HG02588 (cell line): ENCODE data around the gene GGT6.
A peak's percentile ranks its signal among the peaks of the same experiment; 100 is the strongest.

Experiments
- ATAC-seq: cut with Tn5 transposase; IDR thresholded peaks from one replicate; pipeline ENCODE4 v1.9.1; 2021; ENCODE audit warnings: mild to moderate bottlenecking, moderate library complexity; ENCODE audit not compliant: unreplicated experiment

Gene GGT6

DNA sequence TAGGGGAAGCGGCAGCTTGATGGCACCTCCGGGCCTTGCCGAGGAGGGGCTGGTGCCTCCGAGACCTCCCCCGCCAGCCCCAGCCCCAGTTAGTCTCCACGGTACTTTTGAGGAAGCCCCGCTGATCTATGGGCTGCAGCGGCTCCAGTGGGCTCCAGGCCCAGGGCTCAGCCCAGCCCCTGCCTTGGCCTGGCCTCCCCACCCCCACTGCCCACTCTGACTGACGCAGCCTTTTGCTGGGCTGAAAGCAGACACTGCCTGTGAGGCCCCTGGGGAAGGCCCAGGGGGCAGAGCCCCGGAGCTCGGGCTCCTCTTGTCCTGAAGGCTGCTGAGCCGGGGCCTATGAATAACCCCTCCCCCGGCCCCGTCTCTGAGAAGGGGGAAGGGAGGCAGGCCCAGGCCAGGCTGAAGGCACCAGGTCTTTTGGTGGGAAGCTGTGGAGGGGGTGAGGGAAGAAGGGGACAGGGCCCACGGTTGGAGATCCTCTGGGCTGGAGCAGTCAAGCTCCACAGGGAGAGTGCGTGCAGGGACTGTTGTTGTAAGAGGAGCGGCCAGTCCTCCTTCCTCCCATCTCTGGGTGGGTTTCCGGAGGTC, 16.4 kb upstream of the GGT6 start:
- ATAC-seq, result no peak

DNA sequence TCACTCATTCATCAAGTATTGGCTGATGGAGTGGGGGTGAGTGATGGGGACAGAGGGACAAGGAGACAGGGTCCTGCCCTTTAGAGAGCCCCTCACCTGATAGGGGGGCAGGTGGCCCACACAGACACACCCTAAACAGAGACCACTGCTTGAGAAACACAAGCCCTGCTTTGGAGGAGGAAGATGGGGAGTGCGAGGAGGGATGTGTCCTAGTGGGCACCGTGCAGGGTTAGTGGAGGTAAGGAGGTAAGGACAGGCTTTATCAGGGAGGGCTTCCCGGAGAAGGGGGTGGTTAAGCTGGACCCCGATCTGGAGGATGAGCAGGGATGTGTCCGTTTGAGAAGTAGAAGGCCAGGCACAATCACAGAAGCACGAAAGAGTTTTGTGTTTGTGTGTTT, 15.8 kb upstream of the GGT6 start:
- ATAC-seq, result no peak

DNA sequence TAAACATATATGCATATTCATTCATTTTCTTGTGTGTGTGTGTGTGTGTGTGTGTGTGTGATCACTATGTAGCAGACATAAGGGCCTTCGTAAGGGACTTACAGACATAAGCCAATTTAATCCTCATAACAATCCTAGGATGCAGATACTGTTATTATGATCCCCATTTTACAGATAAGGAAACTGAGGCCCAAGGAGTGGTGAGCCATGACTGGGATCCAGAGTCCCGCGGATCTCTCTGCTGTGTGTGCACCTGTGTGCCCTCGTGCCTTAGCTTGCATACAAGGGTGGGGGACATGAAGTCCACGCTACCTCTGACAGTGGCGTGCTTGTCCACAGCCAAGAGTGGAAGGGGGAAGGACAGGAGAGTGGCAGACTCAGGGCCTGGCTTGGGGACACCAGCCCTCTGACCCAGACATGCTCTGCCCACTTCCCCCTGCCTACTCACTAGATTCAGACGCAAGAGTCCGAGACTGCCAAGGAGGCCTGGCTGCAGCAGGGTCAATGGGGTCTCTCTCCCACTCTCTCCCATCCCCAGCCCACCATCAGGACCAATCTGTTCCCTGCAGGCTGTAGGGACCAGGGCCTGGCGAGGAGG, 14.2 kb upstream of the GGT6 start:
- no peak for ATAC-seq

DNA sequence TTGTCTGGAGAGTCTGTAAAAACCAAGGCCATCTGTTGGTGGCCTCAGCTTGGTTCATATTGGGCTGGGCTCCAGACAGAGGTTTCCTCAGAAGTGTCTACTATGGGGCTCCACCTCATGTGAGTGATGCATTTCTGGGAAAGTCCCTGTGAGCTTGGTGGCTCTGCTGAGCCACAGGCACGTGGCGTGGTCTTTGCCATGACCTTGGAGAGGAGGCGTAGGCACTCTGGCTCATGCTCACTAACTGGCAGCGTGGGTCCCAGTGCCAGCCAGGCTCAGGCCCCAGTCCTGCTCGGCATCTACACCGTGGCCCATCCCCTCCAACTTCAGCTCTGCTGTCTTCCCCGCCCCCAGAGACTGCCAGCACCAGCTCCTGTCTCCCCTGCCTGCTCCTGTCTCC, 13.3 kb upstream of the GGT6 start:
- no peak for ATAC-seq

DNA sequence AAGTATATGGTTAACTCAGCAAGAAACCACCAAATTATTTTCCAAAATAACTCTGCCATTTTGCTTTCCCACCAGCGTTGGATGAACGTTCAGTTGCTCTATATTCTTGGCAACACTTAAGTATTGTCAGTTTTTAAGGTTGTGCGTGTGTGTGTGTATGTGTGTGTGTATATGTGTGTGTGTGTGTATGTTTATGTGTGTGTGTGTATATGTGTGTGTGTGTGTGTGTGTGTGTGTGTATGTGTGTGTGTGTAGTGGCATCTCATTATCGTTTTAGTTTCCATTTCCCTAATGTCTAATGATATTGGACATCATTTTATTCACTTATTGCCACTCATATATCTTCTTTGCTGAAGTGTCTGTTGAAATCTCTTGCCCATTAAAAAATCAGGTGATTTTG, 12.7 kb upstream of the GGT6 start:
- ATAC-seq, result no peak

DNA sequence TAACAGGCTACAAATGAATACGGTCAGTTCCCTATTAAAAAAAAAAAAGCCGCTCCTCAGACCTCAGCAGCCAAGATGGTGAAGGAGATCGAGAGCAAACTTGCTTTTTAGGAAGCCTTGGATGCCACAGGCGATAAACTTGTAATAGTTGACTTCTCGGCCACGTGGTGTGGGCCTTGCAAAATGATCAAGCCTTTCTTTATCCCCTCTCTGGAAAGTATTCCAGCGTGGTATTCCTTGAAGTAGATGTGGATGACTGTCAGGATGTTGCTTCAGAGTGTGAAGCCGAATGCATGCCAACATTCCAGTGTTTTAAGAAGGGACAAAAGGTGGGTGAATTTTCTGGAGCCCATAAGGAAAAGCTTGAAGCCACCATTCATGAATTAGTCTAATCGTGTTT, 11.8 kb upstream of the GGT6 start:
- ATAC-seq, result no peak

DNA sequence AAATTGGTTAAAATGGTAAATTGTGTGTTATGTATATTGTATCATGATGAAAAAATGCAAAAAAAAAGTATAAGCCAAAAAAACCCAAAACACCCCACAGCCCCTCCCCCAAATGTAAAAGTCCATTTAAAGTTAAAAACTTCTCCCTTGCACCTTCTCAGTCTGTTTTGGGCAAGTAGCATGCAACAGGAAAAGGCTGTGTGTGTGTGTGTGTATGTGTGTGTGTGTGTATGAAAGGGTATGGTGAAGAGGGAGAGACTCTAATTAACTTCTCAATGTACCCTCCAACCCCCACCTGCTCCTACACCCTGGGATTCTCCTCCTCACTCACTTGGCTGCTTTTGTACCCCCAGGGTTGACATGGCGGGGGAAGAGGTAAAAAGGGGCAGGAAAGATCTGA, 9.2 kb upstream of the GGT6 start:
- no peak for ATAC-seq

DNA sequence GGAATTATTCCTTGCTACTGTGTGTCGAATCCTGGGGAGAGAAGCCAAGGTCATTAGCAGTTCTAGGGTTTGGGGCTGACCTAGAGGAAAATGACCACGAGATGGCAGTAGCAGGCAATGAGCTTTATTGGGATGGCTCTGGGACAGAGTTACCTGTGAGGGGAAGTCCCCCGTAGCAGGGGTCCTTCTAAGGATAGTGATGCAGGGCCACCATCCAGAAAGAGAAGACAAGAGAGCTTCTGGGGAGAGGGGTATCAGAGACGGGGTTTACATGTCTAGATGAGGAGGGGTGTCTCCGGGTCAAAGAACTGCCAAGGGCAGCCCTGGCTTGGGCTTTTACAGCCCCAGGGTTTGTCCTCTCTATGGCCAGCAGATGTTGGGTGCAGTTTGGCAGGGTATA, 6.4 kb upstream of the GGT6 start:
- no peak for ATAC-seq

DNA sequence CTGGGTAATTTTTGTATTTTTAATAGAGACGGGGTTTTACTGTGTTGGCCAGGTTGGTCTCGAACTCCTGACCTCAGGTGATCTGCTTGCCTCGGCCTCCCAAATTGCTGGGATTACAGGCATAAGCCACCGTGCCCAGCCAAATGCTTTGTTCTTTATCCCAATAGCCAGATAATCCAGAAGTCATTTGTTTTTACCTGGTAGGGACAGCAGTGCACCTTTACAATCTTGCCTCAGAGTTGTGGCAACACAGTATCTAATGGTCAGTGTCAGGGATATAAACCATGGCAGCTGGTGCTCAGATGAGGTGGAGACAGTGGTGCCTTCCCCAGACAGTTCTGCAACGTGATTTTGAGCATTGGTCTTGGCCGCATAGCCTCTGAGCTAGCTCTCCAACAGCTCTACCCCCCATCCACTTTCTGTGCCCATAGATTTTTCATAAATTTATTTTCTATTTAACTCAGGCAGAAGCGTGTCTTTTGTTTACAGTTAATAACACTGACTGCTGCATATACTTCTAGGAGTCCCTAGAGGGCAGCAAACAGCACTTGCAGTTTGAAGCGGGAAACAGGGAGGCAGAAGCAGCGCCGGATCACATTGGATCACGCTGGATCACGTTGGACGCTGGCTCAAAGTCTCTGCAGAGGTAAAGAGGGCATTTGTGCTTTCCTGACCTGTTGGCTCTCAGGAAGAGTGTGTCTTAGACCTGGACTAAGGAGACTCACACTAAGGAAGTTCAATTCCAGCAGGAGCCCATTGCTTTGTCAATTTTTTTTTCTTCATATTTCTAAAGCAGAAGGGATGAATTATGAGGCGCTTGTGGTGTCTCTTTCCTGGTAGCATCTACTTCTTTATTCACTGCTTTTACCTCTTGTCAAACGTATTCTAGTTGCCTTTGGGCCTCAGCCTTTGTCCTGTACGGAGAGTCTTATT, 5.1 kb upstream of the GGT6 start:
- no peak for ATAC-seq

DNA sequence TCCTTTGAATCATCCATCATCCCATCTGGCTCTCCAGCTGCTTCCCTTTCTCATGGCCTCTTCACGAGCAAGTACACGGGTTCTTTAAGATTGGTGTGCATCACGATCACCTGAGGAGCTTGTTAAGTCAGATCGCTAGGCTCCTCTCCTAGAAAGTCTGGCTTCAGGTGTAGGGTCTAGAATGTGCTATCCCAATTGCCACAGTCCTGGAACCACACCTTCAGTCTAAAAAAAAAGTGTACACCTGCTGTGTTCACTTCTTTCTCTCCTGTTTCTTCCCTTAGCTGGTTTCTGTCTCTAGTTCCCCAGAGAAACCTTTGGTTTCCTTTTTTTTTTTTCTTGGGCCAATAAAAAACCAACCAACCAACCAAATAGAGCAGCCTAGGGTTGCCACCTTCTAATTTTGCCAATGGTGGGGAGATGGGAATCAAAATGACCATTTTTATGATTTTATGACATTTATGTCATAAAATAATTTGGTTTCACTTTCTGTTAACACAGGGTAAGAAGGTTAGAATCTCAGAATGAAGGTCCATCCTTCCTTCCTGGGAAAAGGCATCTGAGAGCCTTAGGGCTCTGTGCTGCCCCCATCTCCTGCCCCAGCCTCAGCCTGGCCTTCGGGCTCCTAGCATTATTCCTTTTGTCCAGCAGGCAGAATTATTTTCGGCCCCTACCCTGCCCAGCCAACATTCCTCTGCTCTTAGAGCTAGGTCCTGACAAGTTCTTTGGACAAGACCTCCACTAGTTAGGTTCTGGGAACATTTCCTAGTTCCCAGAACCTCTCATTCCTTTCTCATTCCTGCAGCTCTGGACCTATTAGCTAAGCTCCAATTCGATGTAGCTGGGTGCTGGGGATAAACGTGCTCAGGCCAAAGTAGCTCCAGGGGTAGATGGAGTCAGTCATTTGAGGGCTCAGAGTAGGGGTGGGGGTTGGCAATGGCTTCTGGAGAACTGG, 1.9 kb upstream of the GGT6 start:
- ATAC-seq, result no peak

DNA sequence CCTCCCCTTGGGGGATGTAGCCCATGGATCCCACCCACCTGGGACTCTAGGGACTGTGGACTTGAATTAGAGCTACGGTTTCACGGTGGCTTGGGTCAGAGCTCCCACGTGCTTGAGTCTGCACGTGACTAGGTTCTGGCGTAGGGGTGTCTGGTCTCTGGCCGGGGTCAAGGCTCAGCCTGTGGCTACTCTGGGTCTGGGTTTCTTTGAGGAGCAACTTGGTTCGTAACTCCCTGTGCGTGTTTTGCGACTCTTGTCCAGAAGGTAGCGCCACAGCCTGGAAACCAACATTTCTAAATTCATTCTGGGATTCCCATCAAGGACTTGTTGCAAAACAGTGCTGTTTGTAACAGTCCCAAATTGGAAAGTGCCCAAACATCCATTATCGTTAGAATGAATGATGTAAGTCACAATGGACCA, 470 bp upstream of the GGT6 start:
- ATAC-seq, result no peak

DNA sequence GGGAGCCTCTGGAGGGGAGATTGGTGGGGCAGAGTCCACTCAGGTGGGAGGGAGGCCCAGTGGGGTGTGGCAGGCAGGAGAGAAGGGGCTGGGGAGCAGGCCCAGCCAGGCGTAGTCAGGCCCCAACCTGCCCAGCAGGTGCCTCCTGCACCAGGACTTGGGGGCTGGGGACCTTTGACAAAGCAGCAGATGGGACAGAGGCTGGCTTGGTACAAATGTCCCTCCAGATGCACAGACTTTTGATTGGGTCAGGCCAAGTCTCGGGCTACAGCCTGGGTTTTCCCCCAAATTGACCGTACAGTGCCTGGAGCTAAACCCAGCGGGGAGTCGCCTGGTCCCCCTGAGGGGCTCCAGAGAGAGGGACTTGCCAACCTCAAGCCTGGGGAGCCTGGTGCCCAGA, 411 bp downstream of the GGT6 start:
- no peak for ATAC-seq

DNA sequence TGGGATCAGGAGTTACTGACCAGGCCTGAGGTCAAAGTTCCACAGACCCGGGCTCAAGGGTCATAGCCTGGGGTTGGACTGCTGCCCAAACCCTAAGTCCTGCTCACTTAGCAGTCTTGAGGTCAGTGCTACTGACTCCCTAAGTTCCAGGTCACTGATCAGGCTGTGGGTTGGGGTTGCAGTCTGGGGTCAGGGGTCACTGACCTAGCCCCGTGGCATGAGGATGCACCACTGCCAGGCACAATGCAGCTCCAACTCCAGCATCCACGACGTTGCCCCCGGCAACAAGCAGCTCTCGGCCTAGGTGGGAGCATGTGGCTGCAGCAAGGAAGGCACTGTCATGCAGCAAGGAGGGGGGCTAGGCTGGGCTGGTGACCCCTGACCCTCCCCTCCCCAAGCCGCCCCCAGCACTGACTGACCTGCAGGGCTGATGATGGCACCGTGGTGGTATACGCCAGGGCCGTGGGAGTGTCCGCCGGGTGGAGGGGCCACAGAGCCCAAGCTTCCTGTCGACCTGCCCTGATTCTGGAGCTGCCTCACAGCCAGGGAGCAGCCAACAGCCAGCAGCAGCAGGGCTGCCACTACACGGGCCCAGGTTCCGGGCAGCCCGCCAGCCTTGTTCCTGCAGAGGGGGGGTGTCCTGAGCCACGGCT, 1.1 kb downstream of the GGT6 start:
- no peak for ATAC-seq

DNA sequence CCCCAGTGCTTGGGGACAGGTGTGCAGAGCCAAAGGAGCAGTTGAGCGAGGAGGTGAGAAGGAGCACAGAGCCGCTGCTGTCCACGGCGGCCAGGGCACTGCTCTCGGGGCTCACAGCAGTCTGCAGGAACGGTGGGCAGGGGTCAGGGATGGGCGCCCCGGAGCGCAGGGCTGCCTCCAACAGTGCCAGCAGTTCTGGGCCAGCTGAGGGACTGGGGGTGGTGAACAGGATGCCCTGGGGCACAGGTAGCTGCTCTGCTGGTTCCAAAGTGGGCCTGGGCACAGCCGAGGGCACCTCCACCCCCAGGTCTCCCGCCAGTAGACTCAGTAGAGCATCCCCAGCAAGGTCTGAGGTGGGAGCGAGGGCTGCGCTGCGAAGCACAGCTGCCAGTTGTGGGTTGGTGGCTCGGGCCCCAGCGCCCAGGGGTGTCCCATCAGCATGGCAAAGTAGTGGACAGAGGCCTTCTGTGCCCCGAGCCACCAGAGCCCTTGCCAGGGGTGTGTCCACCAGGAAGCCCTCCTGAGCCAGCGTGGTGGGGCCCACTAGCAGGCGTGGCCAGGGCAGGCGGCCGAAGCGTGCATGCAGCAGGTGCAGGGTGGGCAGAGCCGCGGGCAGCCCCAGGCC, 1.9 kb downstream of the GGT6 start:
- ATAC-seq, result no peak

DNA sequence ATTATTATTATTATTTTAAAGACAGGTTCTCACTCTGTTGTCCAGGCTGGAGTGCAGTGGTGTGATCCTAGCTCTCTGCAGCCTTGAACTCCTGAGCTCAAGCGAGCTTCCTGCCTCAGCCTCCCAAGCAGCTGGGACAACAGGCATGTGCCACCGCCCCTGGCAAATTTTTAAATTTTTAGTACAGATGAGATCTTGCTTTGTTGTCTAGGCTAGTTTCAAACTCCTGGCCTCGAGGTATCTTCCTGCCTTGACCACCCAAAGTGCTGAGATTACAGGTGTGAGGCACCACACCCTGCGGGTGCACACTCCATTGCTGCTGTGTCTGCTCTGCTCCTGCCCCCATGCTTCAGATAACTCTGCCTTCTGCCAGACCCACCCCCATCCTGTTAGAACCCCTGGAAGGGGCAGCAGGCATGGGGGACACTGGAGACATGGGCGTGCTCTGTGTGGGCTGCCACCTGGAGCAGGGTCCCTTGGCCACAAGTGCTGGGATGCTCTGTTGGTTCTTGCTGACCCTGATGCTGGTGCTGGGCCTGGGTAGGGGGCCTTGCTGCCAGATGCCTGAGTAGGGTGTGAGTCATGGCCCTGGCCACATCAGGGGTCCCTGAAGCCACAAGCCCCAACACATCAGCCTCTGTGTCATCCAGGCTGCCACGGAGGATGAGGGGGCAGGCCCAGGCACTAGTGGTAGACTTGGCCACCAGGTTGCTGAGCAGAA, 2.6 kb downstream of the GGT6 start:
- ATAC-seq, result no peak

DNA sequence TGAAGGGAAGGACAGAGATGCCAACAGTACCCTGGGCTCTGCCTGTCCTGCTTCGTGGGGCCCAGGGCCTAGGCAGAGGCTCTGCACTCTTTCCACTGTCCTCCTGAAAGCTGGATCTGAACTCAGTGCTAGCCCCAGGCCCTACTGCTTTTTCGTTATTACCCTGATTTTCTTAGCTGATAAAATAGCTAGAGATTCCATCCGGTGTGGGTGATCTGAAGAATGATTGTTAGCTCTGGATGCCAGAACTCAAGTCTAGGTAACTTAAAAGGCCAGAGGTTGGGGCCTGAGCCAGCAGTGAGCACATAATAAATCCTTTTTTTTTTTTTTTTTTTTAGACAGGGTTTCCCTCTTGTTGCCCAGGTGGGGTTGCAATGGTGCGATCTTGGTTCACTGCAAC, 3.4 kb downstream of the GGT6 start:
- no peak for ATAC-seq

DNA sequence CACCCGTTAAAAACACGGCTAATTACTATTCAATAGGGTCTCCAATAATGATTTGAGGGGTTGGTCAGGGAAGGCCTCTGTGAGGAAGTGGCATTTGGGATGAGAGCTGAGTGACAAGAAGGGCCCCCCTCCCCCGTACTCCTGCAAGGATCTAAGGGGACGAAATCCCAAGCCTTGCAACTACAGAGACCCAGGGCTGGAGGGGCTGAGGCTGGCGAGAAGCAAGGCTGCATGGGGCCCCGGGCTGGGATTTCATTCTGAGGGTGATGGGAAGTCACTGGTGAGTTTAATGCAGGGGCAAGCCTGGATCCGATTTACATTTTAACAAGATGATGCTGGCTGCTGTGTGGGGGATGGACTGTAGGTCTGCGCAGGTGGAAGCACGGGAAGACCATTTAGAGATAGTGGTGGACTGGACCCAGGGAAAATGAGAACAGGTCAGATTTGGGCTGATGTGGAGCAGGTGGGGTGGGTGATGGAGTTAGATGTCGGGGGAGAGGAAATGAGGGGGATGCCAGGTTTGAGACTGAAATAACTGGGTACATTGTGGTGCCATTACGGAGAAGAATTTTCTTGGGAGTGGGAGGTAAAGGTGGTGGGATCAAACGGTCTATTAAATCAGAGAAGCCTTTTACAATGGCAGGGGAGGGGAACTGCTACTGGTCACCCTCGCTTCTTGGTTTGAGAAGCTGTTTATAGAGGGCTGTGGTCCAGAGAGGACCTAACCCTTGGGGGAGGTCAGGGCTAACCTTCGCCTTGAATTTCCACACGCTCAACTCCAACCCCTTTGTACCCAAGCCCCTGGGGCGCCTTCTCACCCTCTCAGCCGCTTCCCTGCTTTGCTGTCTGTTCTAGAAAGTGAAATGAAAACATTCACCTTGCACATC, 4.3 kb downstream of the GGT6 start:
- ATAC-seq, result no peak

DNA sequence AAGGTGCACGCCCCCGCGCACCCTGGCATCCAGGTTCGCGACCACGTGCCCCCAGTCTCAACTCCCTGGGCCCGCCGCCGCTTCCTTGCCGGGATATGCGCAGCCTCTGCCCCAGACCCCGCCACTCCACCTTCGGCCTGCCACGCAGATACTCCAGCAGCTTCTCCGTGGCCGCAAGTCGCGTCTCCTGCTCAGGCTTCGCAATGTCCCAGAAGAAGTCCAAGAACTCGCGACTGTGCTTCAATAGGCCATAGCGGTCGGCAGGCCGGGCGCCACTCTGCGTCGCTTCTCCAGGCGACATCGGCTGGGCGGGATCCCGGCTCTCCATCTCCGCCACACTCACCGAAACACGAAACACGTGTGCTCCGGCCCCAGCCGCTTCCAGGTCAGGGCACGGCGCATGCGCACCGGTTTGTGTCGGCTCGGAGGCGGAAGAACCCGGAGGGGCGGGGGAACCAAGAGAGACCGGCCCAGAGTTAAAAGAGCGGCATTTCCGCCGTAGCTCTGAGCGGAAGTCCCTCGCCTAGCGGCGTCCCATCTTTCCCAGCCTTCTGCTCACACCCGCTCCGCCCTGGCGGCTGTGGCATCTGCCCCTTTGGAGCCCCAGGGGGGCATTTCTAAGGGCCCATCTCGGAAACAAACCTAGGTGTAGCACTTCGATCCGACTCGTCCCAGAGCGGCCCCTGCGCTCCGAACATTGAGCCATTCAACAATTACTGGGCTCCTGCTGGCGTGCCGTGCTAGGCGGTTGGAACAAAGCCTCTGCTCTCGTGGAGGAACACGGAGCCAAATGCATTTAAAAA, 5.2 kb downstream of the GGT6 start, which contains the start of gene MYBBP1A:
TSS of gene MYBBP1A (minus strand) at position 388 of the 803 bp plus-strand sequence. CDS start at position 328, 60 bp downstream.
- peak; percentile 84 for ATAC-seq
